Jurkat, Clone E6-1 (cell line): ENCODE measurements around the gene FHL2.

ENCODE experiments used
- DNase-seq: peaks from one replicate; pipeline ENCODE4 v3.0.0-alpha.2; 2011; ENCODE audit warnings: low read depth, low spot score
- H3K4me3 ChIP-seq: 2 replicates; pipeline ENCODE4 v1.5.1; 2011; ENCODE audit warnings: mild to moderate bottlenecking, low read length, control low read depth, moderate library complexity

The FHL2 gene

DNA sequence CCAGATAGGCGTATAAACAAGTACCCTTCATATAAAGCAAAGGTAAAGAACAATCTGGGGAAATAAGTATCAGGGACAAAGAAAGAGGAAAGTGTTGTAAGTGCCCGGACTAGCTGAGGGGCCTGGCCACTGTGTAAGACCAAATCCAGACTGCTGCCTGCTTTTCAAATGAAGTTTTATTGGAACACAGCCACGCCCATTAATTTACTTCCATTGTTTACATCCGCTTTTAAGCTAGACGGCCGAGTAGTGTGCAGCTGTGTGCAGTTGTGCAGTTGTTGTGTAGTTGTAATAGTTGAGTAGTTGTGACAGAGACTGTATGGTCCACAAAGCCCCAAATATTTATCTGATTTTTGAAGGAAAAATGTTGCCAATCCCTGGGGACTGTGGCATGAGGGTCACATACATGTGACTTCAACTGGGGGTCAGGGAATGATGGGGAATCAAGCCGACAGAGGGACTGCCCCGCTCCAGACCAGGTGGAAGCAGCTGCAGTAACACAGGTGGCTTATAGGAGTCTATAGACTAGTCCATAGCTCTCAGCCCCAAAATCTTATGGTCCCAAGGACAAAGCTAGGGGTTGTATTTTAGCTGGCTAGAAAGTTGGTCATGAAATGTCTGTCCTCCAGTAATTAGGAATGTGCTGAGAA, 30.0 kb downstream of the FHL2 start:
- DNase-seq, result no peak
- no peak overlapping the region for H3K4me3 ChIP-seq

DNA sequence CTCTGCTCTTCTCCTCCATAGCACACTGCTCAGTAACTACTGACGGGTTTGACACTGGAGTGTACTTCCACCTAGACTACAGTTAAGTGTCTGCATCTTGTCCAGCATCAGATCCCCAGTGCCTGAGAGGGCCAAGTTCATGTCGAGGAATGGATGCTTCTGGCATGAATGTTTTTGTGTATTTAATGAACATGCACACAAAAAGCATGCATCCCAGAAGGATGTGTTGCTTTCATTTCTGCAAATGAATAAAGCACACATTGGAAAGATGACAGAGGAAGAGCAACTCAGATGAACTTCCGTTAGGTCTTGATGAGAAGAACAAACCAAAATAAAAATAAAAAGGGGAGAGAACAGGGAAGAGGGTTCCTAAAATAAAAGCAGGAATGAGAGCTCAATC, 33.6 kb downstream of the FHL2 start:
- no peak for DNase-seq
- H3K4me3 ChIP-seq, result no peak overlapping the region

DNA sequence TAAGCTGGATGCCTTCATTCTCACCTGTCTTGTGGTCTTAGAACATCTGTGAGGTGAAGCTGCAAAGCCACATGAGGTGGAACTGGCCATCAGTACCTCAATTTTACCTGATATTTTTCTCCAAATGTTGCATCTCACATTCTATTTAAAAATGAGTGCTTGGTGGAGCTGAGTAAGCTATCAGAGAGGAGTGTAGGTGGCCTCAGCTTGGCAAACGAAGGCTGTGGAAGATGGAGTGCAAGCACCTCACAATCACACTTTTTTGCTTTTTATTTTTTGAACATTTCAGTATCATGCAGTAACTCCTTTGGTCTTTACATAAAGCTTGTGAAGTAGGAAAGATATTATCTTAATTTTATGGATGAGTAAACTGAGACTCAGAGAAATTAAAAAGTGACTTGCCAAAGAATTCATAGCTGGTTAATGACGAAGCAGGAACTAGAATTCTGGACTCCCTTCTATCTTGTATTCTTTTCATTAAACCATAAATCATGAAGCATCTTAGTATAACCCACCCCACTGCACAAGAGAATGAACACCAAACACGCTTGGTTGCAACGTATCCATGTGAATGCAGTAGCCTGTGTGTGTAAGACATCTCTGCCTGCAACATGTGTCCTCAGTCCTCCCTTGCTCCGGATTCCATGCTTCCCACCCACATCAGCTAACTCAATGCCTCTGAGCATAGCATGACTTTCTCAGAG, 34.3 kb downstream of the FHL2 start:
- H3K4me3 ChIP-seq, result no peak overlapping the region
- no peak for DNase-seq

DNA sequence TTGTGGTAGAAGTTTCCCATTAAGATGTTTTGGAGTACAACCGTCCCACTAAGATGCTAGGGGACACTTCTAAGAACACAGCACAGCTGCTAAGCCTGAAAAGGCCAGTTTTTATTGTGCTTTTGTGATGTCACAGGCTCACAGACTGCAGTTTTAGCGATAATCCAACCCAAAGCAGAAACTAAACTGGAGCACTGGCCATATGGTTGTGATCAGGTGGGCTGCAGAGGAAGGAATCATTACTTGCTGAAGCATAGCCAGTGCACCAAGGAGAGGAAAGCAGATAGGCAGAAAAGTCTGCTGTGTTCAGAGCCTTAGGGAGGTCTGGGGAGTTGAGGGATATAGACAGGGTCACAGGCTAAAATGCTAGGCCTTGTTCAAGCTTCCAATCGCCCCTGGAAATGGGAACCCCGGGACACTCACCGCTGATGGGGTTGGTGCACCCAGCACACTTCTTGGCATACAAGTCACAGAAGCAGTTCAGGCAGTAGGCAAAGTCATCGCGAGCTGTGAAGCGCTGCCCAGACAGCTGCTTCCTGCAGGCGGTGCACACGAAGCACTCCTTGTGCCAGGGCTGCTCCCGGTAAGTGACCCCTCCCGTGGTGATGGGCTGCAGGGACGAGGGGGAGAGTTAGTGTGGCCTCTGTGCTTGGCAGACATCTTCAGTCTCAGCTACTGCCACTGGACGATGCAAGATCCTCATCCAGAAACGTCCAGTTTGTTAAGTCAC, 35.8 kb downstream of the FHL2 start:
- peak; percentile 54 for DNase-seq
- peak overlapping the region; percentile 49 for H3K4me3 ChIP-seq

DNA sequence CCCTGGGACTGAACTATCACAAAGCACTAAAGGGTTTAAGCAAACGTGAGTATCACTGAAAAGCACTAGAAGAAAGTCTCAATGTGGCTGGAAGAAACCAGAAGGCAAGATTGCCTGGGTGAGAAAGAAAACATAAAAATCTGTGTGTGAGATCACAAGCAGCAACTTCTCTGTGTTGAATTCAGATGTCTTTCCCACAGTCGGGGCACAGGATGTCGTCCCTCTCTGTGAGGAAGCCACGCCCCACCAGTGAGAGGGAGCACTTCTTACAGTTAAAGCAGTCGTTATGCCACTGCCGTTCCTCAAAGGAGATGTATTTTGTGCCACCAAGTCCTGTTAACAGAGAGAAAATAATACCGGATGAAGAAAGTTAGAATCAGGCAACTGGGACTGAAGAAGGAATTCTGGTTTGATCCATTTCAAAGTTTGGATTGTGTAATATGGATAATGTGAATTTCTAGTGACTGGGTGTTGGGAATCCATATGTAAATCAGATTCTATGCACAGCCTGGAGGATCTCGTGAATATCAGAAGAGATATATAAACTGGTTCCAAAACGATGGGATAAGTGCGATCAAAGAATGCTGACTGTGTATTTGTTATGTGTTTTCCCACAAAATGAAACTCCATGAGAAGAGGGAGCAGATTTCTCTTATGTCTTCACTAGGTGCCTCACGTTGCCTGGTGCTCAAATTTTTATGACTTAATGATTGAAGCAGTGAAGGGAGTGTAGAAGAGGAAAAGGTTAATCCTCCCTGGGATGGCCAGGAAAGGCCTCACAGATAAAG, 37.6 kb downstream of the FHL2 start:
- DNase-seq, result peak; percentile 93
- H3K4me3 ChIP-seq, result peak overlapping the region; percentile 49

DNA sequence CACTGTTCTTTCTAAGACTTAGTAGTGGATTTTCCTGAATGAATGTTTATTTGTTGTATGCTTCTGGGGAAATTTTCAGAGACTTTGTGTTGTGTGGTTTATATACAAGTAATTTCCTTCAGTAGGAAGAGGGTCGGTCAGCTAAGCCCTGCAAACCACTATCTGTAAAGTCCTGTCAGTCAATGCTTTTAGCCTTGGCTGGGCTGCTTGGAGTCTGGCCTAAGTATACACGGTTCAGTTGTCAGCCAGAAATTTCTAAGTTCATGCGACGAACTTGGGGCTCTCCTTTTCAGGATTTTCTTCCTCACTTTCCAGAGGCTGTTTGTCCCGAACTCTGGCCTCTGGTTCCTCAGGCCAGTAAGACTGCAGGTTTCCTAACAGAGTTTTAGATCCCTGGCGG, 40.3 kb downstream of the FHL2 start:
- no peak overlapping the region for H3K4me3 ChIP-seq
- no peak for DNase-seq

DNA sequence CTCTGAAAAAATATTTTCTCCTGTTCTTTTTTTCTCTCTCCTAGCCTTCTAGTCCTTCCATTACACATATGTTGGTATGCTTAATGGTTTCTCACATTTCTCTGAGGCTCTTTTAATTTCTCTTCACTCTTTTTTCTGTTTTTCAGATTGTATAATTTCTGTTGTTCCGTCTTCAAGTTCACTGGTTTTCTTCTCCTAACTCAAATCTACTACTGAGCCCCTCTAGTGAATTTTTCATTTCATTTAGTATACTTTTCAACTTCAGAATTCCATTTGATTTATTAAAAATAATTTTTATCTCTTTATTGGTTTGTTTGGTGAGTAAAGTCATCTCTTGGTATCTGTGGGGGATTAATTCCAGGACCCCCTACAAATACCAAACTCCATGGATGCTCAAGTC, 41.7 kb downstream of the FHL2 start:
- DNase-seq, result no peak
- no peak overlapping the region for H3K4me3 ChIP-seq

DNA sequence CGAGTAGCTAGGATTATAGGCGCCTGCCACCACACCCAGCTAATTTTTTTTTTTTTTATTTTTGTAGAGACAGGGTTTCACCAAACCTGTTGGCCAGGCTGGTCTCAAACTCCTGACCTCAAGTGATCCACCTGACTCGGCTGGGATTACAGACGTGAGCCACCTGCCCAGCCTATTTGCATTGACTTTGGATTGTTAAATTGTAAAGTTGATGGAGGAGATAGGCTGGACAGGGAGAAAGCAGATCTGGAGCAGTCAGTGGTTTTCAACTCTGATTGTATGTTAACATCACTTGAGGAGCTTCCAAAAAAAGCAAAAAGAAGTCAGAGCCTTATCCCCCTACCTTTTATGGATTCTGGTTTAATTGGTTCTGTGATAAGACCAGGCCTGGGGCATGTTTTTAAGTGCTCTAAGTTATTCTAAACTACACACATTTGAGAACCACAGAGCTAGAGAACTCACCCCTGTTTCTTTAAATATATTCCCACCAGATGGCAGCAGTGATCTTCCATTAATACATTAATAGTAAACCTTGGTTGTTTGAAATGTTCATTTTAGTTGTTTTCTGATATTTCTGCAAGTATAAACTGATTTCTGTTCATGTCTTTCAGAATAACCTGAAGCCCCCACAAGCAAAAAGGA, 54.0 kb downstream of the FHL2 start:
- no peak overlapping the region for H3K4me3 ChIP-seq
- peak; percentile 53 for DNase-seq

DNA sequence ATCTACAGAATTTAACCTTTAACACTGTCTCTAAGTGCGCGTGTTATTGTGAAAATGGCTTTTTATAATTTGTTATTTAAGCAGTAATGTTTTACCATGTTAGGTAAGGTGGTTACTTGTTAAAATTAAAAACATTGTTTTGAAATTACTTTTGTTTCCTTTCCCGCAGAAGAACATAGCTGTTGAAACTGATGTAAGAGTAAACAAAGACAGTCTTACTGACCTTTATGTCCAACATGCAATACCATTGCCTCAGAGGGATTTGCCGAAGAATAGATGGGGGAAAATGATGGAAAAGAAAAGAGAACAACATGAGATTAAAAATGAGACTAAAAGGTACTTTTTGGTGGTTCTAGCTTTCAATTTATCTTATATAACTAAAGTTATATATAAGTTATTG, 59.4 kb downstream of the FHL2 start:
- no peak overlapping the region for H3K4me3 ChIP-seq

DNA sequence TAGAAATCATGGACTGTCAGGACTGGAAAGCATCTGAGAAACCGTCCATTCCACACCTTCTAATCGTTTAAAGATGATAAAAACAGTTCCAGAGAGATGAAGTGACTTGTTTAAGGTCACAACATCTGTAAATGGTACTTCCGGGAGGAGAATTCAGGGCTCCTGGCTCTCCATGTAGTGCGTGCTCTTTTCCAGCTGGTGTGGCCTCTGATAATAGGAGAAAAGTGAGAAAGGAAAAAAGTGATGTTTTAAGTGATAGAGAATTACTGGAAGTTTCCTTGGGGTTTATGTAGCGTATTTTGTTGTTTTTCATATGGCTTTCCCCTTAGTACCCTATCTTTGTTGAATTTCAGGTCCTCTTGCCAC, 60.8 kb downstream of the FHL2 start:
- no peak for DNase-seq

More for the DNA sequence above, 59.4 kb downstream of the FHL2 start:
- no peak for DNase-seq

DNA sequence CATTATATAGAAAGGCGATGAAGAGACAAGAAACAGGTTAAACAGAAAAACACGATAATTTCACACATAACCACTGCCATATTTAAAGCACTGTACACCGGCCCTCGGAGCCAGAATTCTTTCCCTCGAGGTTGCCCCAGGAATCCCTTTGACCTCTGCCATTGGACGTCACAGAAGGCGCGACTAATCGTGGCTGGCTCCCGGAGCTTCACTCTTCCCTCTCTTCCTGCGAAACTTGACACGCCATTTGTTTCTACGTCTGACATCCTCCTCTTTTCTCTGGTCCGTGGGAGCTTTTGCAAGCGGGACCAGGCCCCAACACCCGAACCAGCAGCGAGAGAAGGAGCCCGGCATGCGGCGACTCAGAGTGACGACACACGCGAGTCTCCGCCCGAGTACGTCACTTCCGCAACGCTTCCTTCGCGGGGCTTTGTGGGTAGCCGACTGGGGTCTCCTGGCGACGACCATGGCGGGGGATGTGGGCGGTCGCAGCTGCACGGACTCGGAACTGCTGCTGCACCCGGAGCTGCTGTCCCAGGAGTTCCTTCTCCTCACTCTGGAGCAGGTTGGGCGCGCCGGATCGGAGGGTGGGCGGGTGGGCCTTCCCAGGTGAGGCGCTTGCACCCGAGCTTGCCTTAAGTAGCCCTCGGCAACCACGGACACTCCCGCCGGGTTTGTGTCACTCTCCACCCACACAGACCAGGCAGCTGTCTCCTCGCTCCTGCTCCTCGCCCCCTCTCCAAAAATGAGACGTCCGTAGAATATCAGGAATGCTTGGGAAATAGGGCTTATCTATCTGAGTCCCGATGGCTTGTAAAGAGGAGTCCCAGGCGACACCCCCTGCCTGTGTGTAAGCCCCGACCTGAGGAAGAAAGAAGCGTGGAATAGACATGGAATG, 61.5 kb downstream of the FHL2 start, which contains the start of gene C2orf49:
Gene C2orf49 (plus strand): TSS at position 419 of the 898 bp plus-strand sequence. CDS start 48 bp downstream, at position 467.
- peak; percentile 85 for DNase-seq
- H3K4me3 ChIP-seq, result peak within 1 kb of the TSS; percentile 81

More for the DNA sequence above, 60.8 kb downstream of the FHL2 start:
- peak overlapping the region; percentile 81 for H3K4me3 ChIP-seq

DNA sequence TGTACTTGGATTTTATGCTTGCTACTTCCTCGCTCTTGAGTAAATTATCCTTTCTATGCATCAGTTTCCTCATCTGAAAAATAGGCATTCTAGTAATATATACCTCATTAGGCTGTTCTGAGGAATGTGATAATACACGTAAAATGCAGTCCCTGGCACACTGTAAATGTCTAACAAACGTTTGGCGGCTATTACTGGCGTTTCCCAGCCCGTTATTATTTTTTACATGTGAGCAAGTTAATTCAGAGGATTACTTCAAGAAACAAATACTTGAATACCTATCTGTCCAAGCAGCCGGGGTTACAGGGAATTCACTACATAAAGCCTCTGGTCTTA, 62.1 kb downstream of the FHL2 start:
- DNase-seq, result no peak
- peak overlapping the region; percentile 81 for H3K4me3 ChIP-seq

DNA sequence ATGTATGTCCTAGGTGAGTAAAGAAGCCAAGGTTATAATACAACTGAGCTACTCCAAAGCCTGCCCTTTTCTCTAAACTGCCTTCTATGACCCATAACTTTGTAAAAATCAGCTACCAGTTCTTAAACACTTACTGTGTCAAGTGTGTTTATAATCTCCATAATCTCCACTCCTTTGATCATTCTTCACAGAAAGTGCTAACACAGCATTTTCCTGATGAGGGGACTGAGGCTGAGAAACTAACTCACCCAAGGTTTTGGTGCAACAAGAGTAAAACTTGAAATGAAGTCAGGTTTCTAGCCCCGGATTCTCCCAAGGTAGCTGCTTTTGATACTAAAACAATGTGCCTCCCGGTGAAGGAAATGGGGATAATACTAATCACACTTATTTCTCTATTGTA, 63.4 kb downstream of the FHL2 start:
- no peak for DNase-seq
- H3K4me3 ChIP-seq, result no peak overlapping the region

DNA sequence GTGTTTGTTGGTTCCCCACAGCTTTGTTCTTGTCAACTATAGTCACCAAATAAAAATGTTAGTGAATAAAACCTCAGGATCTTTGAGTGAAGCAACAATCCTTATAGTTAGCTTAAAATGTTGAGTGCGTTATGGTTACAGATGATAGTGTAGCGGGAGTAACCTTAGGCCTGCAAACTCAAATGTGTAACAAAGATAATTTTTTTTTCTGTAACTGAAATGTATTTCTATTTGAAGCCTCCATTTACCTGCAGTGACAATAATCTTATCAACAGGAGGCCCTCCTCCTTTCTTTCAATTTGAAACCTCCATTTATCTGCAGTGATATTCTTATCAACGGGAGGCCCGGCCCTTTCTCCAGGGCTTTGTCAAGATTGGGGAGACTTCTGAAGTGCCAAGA, 64.6 kb downstream of the FHL2 start:
- H3K4me3 ChIP-seq, result no peak overlapping the region
- no peak for DNase-seq

DNA sequence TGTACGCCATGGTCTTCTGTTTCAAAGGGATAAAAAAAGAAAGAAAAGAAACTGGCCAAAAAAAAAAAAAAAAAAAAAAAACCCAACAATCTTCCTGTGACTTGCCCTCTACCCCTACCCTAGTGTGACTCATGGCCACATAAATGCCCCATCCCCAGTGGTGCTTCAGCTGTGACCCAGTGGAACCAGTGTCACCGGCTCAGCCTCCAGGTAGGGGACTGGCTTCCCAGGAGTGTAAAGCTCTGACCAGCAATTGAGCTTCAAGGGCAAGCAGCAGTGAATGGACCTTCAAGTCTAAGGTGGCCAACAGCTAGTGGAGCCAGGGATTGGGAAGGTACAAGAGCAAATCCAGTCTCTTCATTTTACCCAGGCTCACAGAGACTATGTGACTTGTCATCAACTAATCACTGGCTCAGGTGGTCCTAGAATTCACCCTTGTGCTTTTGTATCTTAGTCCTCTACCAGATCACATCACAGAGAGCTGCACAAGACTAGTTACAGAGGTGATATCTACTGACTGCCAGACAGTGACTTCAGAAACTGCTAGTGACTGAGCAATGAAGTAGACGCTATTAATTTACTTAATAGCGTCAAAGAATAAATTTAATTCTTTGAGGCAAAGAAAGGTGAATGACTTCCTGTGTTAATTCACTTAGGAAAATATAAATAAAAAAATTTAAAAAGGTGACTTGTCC, 68.0 kb downstream of the FHL2 start:
- H3K4me3 ChIP-seq, result peak overlapping the region; percentile 64
- no peak for DNase-seq

DNA sequence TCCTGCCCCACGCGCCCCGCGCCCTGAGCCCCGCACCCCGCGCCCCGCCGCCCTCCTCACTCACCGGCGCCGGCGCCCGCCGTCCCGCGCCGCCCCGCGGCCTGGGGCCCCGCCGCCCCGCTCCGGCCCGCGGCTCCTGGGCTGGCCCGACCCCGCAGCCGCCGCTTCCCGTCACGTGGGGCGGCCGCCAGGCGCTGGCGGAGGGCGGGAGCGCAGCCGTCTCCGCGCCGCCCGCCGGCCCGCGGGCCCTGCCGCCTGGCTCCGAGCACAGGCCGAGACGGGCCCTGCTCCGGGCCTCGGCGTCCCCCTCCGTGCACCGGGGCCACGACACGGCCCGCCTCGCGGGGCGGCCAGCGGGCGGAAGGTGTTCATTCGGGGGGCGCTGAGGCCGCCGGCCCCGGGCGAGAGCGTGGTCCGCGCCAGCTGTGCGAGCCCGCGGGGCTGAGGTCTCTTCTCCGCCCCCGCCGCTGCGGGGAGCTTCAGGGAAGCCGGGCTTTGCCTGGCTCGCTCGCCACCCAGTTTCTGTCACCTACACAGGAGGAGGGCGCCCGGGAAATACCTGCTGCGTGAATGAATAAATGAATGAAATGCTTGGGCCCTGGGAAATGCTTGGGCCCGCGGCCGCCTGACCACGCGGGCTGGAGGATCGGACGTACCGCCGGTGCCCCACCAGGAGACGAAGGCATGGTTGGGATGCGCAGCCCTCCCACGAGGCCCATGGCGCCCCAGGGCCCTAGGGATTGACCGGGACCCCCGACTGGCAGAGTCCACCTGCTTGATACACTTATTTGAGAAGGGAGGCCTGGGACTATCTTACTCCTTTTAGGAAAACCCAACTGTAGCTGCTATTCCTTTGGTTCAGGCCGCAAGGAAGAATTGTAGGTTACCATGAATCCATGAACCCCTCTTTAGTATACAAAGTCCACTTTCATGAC, 69.0 kb downstream of the FHL2 start, which contains the start of gene TGFBRAP1:
Gene TGFBRAP1 (minus strand): TSS at position 175 of the 935 bp plus-strand sequence. CDS start 21,434 bp downstream, outside the sequence.
- H3K4me3 ChIP-seq, result peak within 1 kb of the TSS; percentile 93
- DNase-seq, result no peak

DNA sequence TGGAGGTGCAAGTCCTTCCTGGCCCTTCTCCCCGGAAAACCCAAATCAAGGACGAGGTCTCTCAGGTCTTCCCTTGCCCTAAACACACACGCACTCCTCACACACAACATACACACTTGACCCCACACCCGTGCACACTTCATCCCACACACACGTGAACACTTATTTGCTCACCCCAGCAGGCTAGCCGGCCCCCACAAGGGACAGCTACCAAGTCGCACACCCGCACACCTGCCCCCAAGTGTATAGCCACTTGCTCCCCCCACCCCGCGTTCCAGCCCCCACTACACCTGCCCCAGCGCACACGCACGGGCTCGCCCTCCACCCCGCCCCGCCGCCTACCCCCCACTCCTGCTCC, 69.7 kb downstream of the FHL2 start:
- DNase-seq, result no peak
- peak overlapping the region; percentile 93 for H3K4me3 ChIP-seq
